CD14-positive monocyte (primary cell): ENCODE data around the gene ZNF445. TPM values are rescaled to one million over a fixed set of nuclear protein-coding genes. Genes with fewer than 3 reads are reported as not detected.

Experiments used
- DNase-seq, 3 donors: peaks; one replicate each; pipeline ENCODE4 v3.0.0-alpha.2; 2011 to 2022
- H2AFZ ChIP-seq: 2 replicates; pipeline ENCODE4 v1.6.0; 2012; ENCODE audit warnings: mild to moderate bottlenecking, low read depth, low read length, inconsistent platforms; ENCODE audit not compliant: insufficient read depth, poor library complexity, severe bottlenecking
- H3K27ac ChIP-seq, 2 donors: 1 replicate in 1 of 2; 2 replicates in 1 of 2; pipeline ENCODE4 v1.5.1; 2012 to 2013; ENCODE audit warnings: low read length in 2 of 2, control low read depth in 1 of 2, inconsistent platforms in 1 of 2, low read depth in 1 of 2, mild to moderate bottlenecking in 1 of 2
- H3K27me3 ChIP-seq, 2 donors: one replicate each; pipeline versions ENCODE4 v1.6.0 to v1.6.1; 2011 to 2013; ENCODE audit warnings: low read length in 2 of 2; ENCODE audit not compliant: control insufficient read depth in 2 of 2, insufficient read depth in 2 of 2
- H3K36me3 ChIP-seq, 2 donors: replicated peaks in 1 of 2; 1 replicate in 1 of 2; 2 replicates in 1 of 2; pipeline versions ENCODE4 v1.5.1 to v1.6.1; 2012 to 2013; ENCODE audit warnings: low read length in 2 of 2, control low read depth in 1 of 2, inconsistent platforms in 1 of 2, mild to moderate bottlenecking in 1 of 2; ENCODE audit not compliant: insufficient read depth in 2 of 2, control insufficient read depth in 1 of 2
- H3K4me1 ChIP-seq, 2 donors: 1 replicate in 1 of 2; 2 replicates in 1 of 2; pipeline versions ENCODE4 v1.5.1 to v1.6.1; 2012 to 2013; ENCODE audit warnings: low read length in 2 of 2, control low read depth in 1 of 2, inconsistent platforms in 1 of 2, mild to moderate bottlenecking in 1 of 2, moderate library complexity in 1 of 2; ENCODE audit not compliant: insufficient read depth in 2 of 2, control insufficient read depth in 1 of 2
- H3K4me2 ChIP-seq: replicated peaks from 2 replicates; pipeline ENCODE3; 2012; ENCODE audit warnings: low read length, moderate library complexity, mild to moderate bottlenecking; ENCODE audit not compliant: poor library complexity, severe bottlenecking; ENCODE audit errors: extremely low read depth
- H3K4me3 ChIP-seq, 3 experiments: fragments of 200-600 bp in 1 of 3; sonication (generic) in 1 of 3; replicated peaks in 1 of 3; 1 replicate in 2 of 3; 2 replicates in 1 of 3; pipeline ENCODE4 v1.5.1; 2011 to 2013; ENCODE audit warnings: low read length in 3 of 3, mild to moderate bottlenecking in 3 of 3, control low read depth in 2 of 3, low read depth in 2 of 3, inconsistent platforms in 1 of 3, moderate library complexity in 1 of 3
- H3K79me2 ChIP-seq: 2 replicates; pipeline ENCODE4 v1.6.0; 2012; ENCODE audit warnings: mild to moderate bottlenecking, control low read depth, inconsistent platforms, low read length, moderate library complexity; ENCODE audit not compliant: insufficient read depth
- H3K9ac ChIP-seq: 2 replicates; pipeline ENCODE4 v1.6.0; 2017; ENCODE audit warnings: low read length, mild to moderate bottlenecking; ENCODE audit not compliant: insufficient read depth, poor library complexity, severe bottlenecking
- H3K9me3 ChIP-seq, 2 donors: replicated peaks in 1 of 2; 1 replicate in 1 of 2; 2 replicates in 1 of 2; pipeline versions ENCODE4 v1.5.1 to v1.6.1; 2012 to 2013; ENCODE audit warnings: low read length in 2 of 2, control low read depth in 1 of 2; ENCODE audit not compliant: control insufficient read depth in 1 of 2, insufficient read depth in 1 of 2
- H4K20me1 ChIP-seq: 2 replicates; pipeline ENCODE4 v1.6.0; 2012; ENCODE audit warnings: mild to moderate bottlenecking, low read length, control low read depth, moderate library complexity; ENCODE audit not compliant: insufficient read depth
- H3K27ac Mint-ChIP-seq, 7 donors: one replicate each; pipeline ENCODE4 v1.8.0; 2020; ENCODE audit warnings: mild to moderate bottlenecking in 7 of 7, mixed read lengths in 7 of 7, moderate library complexity in 6 of 7, inconsistent platforms in 2 of 7
- H3K27me3 Mint-ChIP-seq, 3 donors: one replicate each; pipeline ENCODE4 v1.8.0; 2021 to 2022; ENCODE audit warnings: low read depth in 3 of 3, mild to moderate bottlenecking in 3 of 3, mixed read lengths in 3 of 3, moderate library complexity in 3 of 3, inconsistent platforms in 1 of 3
- H3K36me3 Mint-ChIP-seq, 2 donors: one replicate each; pipeline ENCODE4 v1.8.0; 2020; ENCODE audit warnings: mixed read lengths in 2 of 2, inconsistent platforms in 1 of 2, mild to moderate bottlenecking in 1 of 2
- H3K4me1 Mint-ChIP-seq: one replicate; pipeline ENCODE4 v1.8.0; 2020; ENCODE audit warnings: mild to moderate bottlenecking, mixed read lengths
- H3K4me3 Mint-ChIP-seq, 2 donors: one replicate each; pipeline ENCODE4 v1.8.0; 2020; ENCODE audit warnings: mild to moderate bottlenecking in 2 of 2, mixed read lengths in 2 of 2, moderate library complexity in 1 of 2
- H3K9me3 Mint-ChIP-seq, 7 donors: one replicate each; pipeline ENCODE4 v1.8.0; 2020 to 2022; ENCODE audit warnings: mixed read lengths in 7 of 7, mild to moderate bottlenecking in 6 of 7, moderate library complexity in 6 of 7, inconsistent platforms in 2 of 7
- CTCF ChIP-seq: fragments of 200-600 bp; IDR thresholded peaks from one replicate; pipeline ENCODE4 v1.8.0; 2022; ENCODE audit warnings: antibody characterized with exemption, mild to moderate bottlenecking
- WGBS: methylation state at CpG from one replicate; pipeline ENCODE4 v1.1.5; 2013; ENCODE audit warnings: missing lambda C conversion rate; ENCODE audit not compliant: insufficient coverage; 5-methylcytosine and 5-hydroxymethylcytosine counted together
- intact Hi-C, 2 donors: fragments of 100-400 bp; cut with micrococcal nuclease; formaldehyde crosslinking; loops; one replicate each; pipeline versions ENCODE4 v1.15.0 to v1.15.1; 2023
- polyA plus RNA-seq, 3 donors: library from polyadenylated mRNA; depleted of rRNA in 1 of 3; unstranded in 2 of 3; stranded (reverse) in 1 of 3; fragments of 300-500 nt in 2 of 3; fragments of >200 nt in 1 of 3; fragmentation: Illumina TruSeq in 2 of 3; gene quantifications; 1 replicate in 2 of 3; 2 replicates in 1 of 3; pipeline ENCODE4 v1.2.3, GENCODE V29; 2012 to 2021

ZNF445 gene
- polyA plus RNA-seq, 3 donors: 0.41 to 2.5 (median 1.1) TPM

GRCh38 chr3:44516230-44516629 lies 38.8 kb upstream of the ZNF445 start:
- TF ChIP-seq CTCF: no peak
- no peak overlapping the region for H3K4me2 ChIP-seq
- H2AFZ ChIP-seq: no peak overlapping the region
- Mint-ChIP-seq H3K4me3 (no peak overlapping the region), H3K4me1 (peaks cover 14% of the 10 kb centered on the region), H3K36me3 (no peaks in the 10 kb centered on the region), H3K27me3 (peaks cover 2 to 9% (median 4%) of the 10 kb centered on the region in 3 donors), H3K27ac (no peak overlapping the region), H3K9me3 (peaks cover 0 to 4% (median 0%) of the 10 kb centered on the region in 7 donors)
- WGBS: no CpG with 5 or more reads among the region's 3 CpGs
- no peaks in the 10 kb centered on the region for H3K79me2 ChIP-seq
- H3K36me3 ChIP-seq: no peaks in the 10 kb centered on the region
- H3K9ac ChIP-seq: no peak overlapping the region
- no peak overlapping the region for H3K4me3 ChIP-seq
- H3K4me1 ChIP-seq: peaks cover 6 to 9% of the 10 kb centered on the region in 2 donors
- no peaks in the 10 kb centered on the region for H4K20me1 ChIP-seq
- peak in 2 of 3 donors; percentile 22 to 23 for DNase-seq
- intact Hi-C loops: loop anchor here in 1 of 2 donors (10.0 kb wide), 1 partner anchor 181 kb away; the partner anchor contains the start of gene TCAIM
- no peak overlapping the region for H3K27ac ChIP-seq
- no peaks in the 10 kb centered on the region for H3K9me3 ChIP-seq
- H3K27me3 ChIP-seq: no peaks in the 10 kb centered on the region

GRCh38 chr3:44513513-44513912 lies 36.0 kb upstream of the ZNF445 start:
- peaks cover 0 to 3% (median 1%) of the 10 kb centered on the region in 3 donors for H3K27me3 Mint-ChIP-seq
- Histone ChIP-seq H3K27me3 (no peaks in the 10 kb centered on the region), H3K36me3 (no peaks in the 10 kb centered on the region), H4K20me1 (peaks cover 4% of the 10 kb centered on the region), H3K4me2 (no peak overlapping the region), H3K79me2 (peaks cover 19% of the 10 kb centered on the region), H3K4me3 (no peak overlapping the region), H3K9ac (no peak overlapping the region), H3K9me3 (no peaks in the 10 kb centered on the region), H3K4me1 (peaks cover 20 to 22% of the 10 kb centered on the region in 2 donors), H3K27ac (no peak overlapping the region), H2AFZ (no peak overlapping the region)
- H3K9me3 Mint-ChIP-seq: peaks cover 0 to under 1% (median 0%) of the 10 kb centered on the region in 7 donors
- TF ChIP-seq CTCF: no peak
- intact Hi-C loops: loop anchor here (5.0 to 10.0 kb wide), 3 partner anchors 36 to 179 kb away; partner anchors contain the start of genes TCAIM (in 2 of the 2) and ZNF445 (in 2 of the 2)
- no CpG with 5 or more reads among the region's 3 CpGs for WGBS
- H3K4me3 Mint-ChIP-seq: no peak overlapping the region
- H3K36me3 Mint-ChIP-seq: peaks cover 0 to 3% of the 10 kb centered on the region in 2 donors
- H3K4me1 Mint-ChIP-seq: peaks cover 31% of the 10 kb centered on the region
- no peak for DNase-seq
- H3K27ac Mint-ChIP-seq: no peak overlapping the region
